ENCODE results near the gene ZNF862. TPM values are rescaled to one million over a fixed set of nuclear protein-coding genes. Genes with fewer than 3 reads are reported as not detected.

ZNF862 gene
- polyA plus RNA-seq (ENCODE audit: insufficient read length in 3 of 3), result 10 to 100 TPM; 17.9 to 27.8 (median 27.3) TPM
- long read RNA-seq, donor 1, result 0 reads
- long read RNA-seq, donor 2, result 0 reads
- long read RNA-seq, donor 3, result 0 reads
- long read RNA-seq, donor 4, result 0 reads
- long read RNA-seq, donor 5, result 0 reads
- long read RNA-seq, donor 6, result 0 reads
- long read RNA-seq, donor 7, full-length matches to known transcripts, result 2 of 2 reads
- long read RNA-seq, donor 7, partial matches to known transcripts, result 0 of 2 reads
- long read RNA-seq, donor 7, other reads (novel, unspliced or antisense), result 0 of 2 reads
- long read RNA-seq, donor 8, result 0 reads
- long read RNA-seq, donor 9, result 0 reads
- long read RNA-seq, donor 10, partial matches to known transcripts, result 0 of 1 reads
- long read RNA-seq, donor 10, other reads (novel, unspliced or antisense), result 0 of 1 reads
- long read RNA-seq, donor 11, partial matches to known transcripts, result 6 of 6 reads
- long read RNA-seq, donor 11, other reads (novel, unspliced or antisense), result 0 of 6 reads
- long read RNA-seq, donor 12, full-length matches to known transcripts, result 1 of 1 reads
- long read RNA-seq, donor 12, partial matches to known transcripts, result 0 of 1 reads
- long read RNA-seq, donor 12, other reads (novel, unspliced or antisense), result 0 of 1 reads
- long read RNA-seq, donor 13, partial matches to known transcripts, result 15 of 15 reads
- long read RNA-seq, donor 13, other reads (novel, unspliced or antisense), result 0 of 15 reads
- long read RNA-seq, donor 14, result 0 reads
- long read RNA-seq, donor 15, result 0 reads
- long read RNA-seq, donor 16, result 0 reads

DNA sequence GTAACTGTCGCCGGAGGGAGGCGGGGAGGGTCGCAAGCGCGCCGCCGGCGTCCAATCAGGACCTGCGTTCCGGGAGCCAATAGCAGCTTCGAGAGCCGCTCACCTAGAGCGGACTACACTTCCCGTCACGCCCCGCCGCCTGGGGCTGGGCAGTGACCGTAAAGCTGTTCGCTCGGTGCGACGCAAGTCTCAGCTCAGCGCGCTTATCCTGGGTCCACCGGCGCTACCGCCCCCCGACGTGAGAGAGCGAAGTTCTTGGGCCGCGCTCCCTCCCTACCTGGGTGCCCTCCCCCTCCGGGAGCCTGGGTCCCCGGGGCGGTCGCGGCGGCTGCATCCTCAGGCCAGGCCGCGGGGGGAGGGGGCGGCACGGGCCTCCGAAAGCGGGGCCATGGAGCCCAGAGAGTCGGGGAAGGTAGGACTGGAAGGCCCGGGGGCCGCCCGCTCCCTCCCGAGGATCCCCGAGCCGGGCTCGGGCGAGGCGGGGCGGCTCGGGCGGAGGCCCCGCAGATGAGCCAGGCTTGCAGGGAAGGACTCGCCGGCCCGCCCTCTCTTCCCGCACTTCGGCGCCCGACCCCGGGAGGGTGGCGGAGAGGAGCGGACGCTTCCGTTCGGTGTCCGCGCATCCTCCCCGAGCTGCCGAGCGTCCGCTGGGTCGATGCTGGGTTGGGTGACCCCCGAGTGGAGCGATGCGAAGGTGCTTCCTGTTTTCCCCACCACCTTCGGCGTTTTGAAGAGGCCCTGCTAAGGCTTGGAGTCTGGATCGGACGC lies at the start of gene ZNF862:
TSS of gene ZNF862 (plus strand) at position 152 of the 768 bp plus-strand sequence. CDS start at position 389, 237 bp downstream.
- DNase-seq, result peak; percentile 98

DNA sequence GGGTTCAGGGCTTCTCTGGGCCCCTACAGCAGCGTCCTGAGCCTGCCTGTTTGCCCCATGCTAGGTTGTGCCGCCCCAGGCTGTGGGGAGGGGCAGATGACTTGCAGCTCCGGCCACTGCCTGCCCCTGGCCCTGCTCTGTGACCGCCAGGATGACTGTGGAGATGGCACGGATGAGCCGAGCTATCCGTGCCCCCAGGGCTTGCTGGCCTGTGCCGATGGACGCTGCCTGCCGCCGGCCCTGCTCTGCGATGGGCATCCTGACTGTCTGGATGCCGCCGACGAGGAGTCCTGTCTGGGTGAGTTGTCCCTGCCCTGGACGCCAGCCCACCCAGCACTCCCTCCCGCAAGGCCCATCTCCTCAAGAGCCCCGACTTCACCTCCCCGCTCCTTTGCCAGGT lies 49.1 kb upstream of the ZNF862 start:
- DNase-seq, result no peak

GRCh38 chr7:149790146-149790548 lies 48.0 kb upstream of the ZNF862 start:
- DNase-seq, result peak; percentile 40

DNA sequence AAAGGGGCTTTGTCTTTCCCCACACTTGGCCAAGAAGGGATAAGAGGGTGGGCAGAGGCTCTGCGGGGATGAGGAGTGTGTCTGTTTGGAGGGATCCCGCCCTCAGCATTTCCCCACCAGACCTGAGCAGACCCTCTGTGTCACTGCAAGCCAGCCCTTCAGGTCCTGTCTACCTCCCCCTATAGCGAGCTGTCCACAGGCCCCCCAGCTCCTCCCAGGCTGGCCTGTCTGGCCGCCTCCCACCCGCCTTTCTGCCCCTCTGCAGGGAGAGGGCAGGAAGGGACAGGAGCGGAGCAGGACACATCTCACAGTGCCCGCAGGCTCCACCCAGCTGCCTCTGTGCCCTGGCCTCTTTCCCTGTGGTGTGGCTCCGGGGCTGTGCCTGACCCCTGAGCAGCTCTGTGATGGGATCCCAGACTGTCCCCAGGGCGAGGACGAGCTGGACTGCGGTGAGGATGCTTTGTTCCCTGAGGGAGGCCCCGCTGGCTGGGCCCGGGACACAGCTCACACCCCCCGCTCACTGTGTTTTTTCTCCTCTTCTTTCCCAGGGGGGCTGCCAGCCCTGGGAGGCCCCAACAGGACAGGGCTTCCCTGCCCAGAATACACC lies 47.3 kb upstream of the ZNF862 start:
- no peak for DNase-seq

- DNase-seq, result no peak
These were observed 46.6 kb upstream of the ZNF862 start for GRCh38 chr7:149791411-149792219.

DNA sequence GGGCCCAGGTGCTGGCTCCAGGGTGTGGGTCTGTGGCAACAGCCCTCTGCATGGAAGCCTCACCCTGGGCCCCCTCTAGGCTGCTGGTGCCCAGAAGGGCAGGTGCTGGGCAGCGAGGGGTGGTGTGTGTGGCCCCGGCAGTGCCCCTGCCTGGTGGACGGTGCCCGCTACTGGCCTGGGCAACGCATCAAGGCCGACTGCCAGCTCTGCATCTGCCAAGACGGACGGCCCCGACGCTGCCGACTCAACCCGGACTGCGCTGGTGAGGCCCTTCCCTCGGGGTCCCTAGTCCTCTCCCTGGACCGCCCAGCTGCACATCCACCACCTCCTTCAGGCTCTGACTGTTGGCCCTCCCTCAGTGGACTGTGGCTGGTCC lies 46.0 kb upstream of the ZNF862 start:
- DNase-seq, result no peak

DNA sequence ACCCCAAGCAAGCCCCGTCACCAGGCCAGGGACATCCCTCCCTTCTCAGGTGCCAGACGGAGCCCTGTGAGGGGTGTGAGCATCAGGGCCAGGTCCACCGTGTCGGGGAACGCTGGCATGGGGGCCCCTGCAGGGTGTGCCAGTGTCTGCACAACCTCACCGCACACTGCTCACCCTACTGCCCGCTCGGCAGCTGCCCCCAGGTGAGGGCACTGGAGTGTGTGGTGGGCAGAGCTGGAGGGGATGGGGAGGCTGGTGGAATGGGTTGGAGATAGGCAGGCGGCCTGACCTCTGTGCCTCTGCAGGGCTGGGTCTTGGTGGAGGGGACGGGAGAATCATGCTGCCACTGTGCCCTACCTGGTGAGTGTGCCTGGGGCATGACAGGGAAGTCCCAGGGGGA lies 44.9 kb upstream of the ZNF862 start:
- no peak for DNase-seq

- DNase-seq, result no peak
These were observed 43.5 kb upstream of the ZNF862 start for GRCh38 chr7:149794661-149795060.

- no peak for DNase-seq
These were observed 43.0 kb upstream of the ZNF862 start for GRCh38 chr7:149795126-149795525.

DNA sequence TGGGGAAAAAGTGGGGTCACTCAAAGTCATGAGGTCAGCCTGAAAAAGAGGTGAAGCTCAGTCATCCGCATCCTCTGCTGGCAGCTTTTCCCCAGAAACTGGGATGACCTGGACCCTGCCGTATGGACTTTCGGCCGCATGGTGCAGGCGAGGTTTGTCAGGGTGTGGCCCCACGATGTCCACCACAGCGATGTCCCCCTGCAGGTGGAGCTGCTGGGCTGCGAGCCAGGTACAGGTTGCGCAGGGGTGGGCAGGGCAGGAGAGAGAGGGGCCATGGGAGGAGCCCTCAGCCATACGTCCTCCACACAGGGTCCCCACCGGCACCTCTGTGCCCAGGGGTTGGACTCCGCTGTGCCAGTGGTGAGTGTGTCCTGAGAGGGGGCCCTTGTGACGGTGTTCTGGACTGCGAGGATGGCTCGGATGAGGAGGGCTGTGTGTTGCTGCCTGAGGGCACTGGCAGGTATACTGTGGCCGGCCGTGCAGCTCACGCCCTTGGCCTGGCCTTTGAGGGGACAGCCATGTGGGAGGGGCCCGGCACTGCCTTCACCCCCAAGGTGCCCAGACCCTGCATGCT lies 41.8 kb upstream of the ZNF862 start:
- no peak for DNase-seq

GRCh38 chr7:149797771-149798170 lies 40.4 kb upstream of the ZNF862 start:
- no peak for DNase-seq

- no peak for DNase-seq
These were observed 38.6 kb upstream of the ZNF862 start for GRCh38 chr7:149799397-149800168.

GRCh38 chr7:149800169-149800555 lies 38.0 kb upstream of the ZNF862 start:
- DNase-seq, result no peak

- no peak for DNase-seq
These were observed 37.1 kb upstream of the ZNF862 start for GRCh38 chr7:149801002-149801566.

GRCh38 chr7:149801816-149802215 lies 36.4 kb upstream of the ZNF862 start:
- no peak for DNase-seq

GRCh38 chr7:149802966-149803365 lies 35.2 kb upstream of the ZNF862 start:
- DNase-seq, result no peak

GRCh38 chr7:149803551-149804074 lies 34.6 kb upstream of the ZNF862 start:
- no peak for DNase-seq

GRCh38 chr7:149804106-149804505 lies 34.1 kb upstream of the ZNF862 start:
- DNase-seq, result no peak

- no peak for DNase-seq
These were observed 31.4 kb upstream of the ZNF862 start for GRCh38 chr7:149806726-149807125.
